Coronary artery (tissue), 2 donors: ENCODE measurements around the gene MSL3B.

Source experiments
- DNase-seq: peaks from one replicate; pipeline ENCODE4 v3.0.0-alpha.2; 2017; ENCODE audit warnings: low spot score
- H3K27ac ChIP-seq, 2 donors: fragments of 200-600 bp; sonication (generic); one replicate each; pipeline ENCODE4 v1.5.1; 2016 to 2019
- H3K4me3 ChIP-seq: fragments of 200-600 bp; sonication (generic); 2 replicates; pipeline ENCODE4 v1.5.1; 2016; ENCODE audit warnings: mild to moderate bottlenecking, moderate library complexity
- TF ChIP-seq, protein P1 (sequence below): fragments of 200-600 bp; sonication (generic); IDR thresholded peaks from one replicate; pipeline ENCODE4 v1.5.1; 2019; ENCODE audit warnings: antibody characterized with exemption

Gene MSL3B

DNA sequence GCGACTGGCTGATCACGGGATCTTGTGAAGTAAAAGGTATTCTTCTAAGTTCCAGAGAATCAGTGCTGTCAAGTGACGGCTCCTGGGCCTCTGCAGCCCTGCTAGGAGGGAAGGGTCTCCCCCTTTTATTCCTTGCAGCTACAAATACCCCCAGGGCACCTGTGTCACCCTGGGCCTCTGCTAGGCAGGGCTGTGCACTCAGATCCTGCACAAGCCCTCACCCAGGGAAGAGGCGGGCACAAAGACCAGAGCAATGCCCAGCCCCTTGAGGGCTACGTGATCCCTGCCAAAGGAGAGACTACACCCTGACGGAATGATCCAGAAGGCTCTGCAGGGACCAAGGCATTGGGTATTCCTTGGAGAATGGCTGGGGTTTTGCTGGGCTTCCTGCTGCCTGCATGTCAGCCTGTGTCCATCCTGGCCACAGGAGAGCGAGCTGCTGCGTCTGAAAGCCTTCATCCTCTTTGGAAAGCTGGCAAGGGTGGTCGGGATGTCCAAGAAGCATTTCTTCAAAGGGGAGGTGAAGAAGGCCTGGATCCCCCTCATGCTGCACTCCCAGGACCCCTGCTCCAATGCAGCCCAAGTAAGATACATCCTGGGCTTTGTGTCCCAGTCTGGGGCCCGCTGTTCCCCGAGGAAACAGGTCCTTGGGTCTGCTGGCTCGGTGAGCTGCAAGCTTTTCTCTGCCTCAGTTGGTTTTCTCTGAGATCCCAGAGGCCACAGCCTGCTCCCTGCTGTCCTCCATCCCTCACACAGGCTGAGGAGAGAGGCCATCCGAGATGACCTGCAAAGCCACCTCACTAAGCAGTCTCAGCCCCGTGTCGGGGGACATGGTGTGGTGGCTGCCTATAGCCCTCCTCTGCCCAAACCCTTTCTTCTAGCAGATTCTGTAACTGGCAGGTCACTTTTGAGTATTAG lies 38.7 kb downstream of the MSL3B start:
- DNase-seq = peak; percentile 53
- Histone ChIP-seq H3K4me3 (no peak overlapping the region), H3K27ac (no peak overlapping the region)
- TF ChIP-seq, protein P1, sequence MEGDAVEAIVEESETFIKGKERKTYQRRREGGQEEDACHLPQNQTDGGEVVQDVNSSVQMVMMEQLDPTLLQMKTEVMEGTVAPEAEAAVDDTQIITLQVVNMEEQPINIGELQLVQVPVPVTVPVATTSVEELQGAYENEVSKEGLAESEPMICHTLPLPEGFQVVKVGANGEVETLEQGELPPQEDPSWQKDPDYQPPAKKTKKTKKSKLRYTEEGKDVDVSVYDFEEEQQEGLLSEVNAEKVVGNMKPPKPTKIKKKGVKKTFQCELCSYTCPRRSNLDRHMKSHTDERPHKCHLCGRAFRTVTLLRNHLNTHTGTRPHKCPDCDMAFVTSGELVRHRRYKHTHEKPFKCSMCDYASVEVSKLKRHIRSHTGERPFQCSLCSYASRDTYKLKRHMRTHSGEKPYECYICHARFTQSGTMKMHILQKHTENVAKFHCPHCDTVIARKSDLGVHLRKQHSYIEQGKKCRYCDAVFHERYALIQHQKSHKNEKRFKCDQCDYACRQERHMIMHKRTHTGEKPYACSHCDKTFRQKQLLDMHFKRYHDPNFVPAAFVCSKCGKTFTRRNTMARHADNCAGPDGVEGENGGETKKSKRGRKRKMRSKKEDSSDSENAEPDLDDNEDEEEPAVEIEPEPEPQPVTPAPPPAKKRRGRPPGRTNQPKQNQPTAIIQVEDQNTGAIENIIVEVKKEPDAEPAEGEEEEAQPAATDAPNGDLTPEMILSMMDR = no peak

DNA sequence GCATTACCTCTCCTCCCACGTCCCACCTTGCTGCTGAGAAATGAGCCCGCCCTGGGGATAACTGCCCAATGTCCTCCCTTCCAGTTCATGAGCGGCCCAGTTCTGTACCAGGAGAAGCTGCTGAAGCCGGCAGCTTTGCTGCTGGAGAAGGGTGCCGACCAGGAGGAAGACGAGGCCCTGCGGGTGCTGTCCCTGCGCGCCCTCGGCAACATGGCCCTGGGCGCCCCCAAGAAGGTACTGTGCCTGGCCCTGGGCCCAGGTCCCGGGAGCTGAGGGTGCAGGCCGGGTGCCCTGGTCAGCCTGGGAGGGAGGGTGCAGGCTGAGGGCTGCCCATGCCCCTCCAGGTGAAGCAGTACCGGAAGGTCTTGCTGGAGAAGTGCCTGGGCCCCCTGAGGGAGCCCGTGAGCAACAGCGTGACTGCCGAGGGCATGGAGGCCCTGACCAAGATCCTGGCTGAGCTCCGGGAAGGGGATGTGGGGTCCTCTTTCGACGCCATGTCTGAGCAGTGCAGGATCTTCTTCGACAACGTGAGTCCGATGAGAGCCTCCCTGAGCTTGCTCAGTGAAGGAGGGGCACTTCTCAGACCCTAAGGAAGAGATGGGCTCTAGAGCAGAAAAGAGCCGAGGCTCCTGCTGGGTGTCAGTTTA lies 39.5 kb downstream of the MSL3B start:
- DNase-seq = peak; percentile 41

DNA sequence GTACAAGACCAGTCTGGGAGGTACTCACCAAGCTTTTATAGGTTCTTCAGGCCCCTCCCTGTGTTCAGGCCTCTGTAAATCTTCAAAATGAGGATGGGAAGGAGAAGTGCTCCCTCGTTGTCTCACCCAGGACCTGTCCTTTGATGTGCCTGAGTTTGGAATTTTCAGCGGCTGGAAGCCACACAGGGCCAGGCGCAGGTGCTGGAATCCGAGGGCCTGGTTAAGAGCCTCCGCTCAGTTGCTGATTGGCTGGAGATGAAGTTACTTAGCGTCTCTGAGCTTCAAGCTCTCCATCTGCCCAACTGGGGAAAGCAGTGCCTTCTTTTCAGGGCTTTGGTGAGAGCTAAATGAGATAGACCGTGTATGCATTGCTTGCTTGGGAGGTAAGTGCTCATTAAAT lies 43.8 kb downstream of the MSL3B start:
- no peak overlapping the region for H3K4me3 ChIP-seq
- TF ChIP-seq, protein P1 = no peak
- no peak overlapping the region for H3K27ac ChIP-seq
- DNase-seq = no peak

More for the DNA sequence above, 39.5 kb downstream of the MSL3B start:
- Histone ChIP-seq H3K4me3 (no peak overlapping the region), H3K27ac (no peak overlapping the region)
- TF ChIP-seq, protein P1 = no peak

DNA sequence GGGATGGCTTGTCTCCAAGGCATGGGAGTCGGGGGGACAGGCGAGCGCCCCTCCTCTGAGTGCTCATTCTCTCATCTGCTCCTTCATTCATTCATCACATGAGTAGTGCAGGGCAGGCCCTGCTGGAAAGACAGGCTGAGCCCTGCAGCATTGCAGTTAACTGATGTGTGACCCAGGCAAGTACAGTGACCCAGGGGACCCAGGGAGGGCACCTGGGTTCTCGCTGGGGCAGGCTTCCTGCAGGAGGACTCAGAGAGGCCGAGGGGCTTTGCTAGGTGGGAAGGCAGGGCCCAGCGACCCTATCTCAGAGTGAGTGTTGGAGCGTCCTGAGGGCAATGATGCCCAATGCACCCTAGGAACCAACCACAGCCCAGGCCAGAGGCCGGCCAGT lies 44.5 kb downstream of the MSL3B start:
- TF ChIP-seq, protein P1 = no peak
- no peak overlapping the region for H3K27ac ChIP-seq
- DNase-seq = peak; percentile 53
- H3K4me3 ChIP-seq = no peak overlapping the region

DNA sequence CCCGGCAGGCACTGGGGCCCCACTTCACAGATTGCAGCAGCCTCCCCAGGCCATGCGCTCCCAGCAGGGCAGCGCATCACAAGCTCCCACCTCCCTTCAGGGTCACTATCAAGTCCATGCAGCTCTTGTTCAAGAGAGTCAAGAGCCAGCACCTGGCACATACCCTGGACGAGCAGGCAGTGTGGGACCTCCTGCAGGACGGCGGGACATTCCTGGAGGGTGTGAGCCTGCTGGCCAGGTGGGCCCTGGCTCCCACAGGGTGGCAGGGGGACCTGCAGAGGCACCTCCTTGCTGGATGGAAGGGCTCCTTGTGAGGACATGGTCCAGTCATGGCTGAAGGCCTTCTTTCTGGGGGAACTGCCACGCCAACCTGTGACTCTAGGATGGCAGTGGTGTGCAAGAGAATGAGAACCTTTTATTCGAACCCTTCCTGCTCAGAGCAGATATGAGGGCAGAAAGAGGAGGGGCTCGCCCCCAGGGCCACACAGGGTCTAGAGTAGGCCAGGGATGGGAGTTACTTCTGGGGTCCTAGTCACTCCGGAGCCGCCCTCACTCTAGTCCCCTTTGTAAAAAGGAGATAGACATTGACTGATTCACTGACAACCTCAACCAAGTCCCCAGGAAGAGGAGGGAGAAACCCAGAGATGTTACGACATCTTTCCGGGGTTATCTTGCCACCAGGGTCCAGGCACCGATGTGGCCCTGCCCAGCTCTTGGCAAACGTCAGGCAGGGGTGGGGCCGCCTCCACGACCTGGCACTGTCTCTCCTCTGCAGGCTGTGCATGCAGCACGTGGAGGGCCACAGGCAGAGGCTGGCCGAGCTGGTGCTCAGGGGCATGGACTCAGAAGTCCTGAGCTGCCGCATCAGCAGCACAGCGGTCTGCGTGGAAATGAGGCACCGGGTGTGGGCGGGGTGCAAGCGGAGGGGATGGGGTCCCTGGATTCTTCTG lies 45.1 kb downstream of the MSL3B start:
- no peak overlapping the region for H3K27ac ChIP-seq
- DNase-seq = peak; percentile 66
- TF ChIP-seq, protein P1 = no peak
- H3K4me3 ChIP-seq = no peak overlapping the region

DNA sequence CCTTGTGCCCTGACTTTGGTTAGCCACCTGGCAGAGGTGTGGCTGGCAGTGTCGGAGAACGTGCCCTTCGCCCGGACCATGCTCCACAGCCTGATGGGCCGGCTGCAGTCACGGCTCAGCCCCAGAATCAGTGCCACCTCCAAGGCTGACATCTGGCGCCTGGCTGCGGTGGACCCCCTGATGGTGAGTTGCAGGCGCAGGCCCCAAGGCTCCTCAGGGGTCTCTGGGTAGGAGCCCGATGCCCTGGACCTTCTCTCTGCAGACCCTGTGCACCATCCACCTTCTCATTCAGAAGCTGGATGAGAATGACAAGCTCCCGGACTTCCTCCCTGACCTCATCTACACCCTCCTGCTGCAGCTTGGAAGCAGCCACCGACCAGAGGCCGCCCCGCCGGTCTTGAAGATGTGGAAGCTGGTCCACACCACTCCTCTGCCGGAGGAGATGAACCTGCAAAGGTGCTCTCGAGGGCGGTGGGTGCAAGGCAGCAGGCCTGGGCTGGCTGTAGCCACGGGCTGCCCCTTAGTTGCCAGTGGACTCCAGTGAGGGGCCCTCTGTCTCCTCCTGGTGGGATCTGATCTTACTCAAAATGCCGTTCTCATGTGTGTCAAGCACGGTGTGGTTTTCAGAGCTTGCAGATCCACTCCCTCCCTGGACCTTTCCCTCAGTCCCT lies 46.0 kb downstream of the MSL3B start:
- no peak overlapping the region for H3K4me3 ChIP-seq
- TF ChIP-seq, protein P1 = no peak
- H3K27ac ChIP-seq = no peak overlapping the region
- DNase-seq = peak; percentile 68
